HG02852 (cell line): ENCODE results near the gene UBQLN4.
"Not testable (repeated sequence)": the region's sequence is repeated elsewhere in the genome, so short reads cannot be mapped to it uniquely, and the experiment has no call there.

ENCODE experiments used
- ATAC-seq: cut with Tn5 transposase; IDR thresholded peaks from one replicate; pipeline ENCODE4 v1.9.1; 2021; ENCODE audit warnings: mild to moderate bottlenecking, moderate library complexity; ENCODE audit not compliant: unreplicated experiment

UBQLN4 gene

DNA sequence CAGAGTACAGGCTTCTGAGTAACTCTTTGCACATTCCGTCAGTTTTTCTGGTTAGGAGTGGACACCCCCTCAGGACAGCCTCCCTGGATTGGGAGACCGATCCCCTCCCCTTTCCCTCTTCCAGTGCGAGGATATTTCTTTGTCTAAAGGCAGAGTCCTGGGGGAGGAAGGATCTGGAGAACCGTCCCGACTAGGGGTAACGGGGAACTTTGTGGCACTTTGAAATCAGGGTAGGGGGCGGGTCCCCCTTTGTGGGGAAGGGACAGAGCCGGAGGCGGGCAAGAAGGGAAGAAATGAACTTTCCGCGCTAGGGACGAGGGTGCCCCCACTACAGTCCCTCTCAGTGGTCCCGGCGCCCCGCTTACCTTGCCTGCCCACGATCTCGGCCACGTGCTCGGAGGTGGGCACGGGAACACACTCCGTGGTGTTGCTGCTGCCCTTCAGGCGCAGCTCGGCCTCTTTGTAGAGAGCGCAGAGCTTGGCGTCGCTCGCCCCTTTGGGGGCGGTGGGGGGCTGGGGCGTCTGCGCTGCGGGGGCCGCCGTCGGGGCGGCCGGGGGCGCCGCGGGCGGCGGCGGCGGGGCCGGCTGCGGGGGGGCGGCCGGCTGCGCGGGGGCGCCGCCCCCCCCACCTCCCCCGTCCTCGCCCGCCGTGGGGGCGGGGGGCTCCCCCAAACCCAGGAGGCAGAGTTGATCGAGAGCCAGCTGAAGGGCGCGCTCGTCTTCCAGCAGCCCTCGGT is 27.8 kb upstream of the UBQLN4 start:
- no peak for ATAC-seq

- no peak for ATAC-seq
These were observed 27.2 kb upstream of the UBQLN4 start for GRCh38 chr1:156080863-156081179.

DNA sequence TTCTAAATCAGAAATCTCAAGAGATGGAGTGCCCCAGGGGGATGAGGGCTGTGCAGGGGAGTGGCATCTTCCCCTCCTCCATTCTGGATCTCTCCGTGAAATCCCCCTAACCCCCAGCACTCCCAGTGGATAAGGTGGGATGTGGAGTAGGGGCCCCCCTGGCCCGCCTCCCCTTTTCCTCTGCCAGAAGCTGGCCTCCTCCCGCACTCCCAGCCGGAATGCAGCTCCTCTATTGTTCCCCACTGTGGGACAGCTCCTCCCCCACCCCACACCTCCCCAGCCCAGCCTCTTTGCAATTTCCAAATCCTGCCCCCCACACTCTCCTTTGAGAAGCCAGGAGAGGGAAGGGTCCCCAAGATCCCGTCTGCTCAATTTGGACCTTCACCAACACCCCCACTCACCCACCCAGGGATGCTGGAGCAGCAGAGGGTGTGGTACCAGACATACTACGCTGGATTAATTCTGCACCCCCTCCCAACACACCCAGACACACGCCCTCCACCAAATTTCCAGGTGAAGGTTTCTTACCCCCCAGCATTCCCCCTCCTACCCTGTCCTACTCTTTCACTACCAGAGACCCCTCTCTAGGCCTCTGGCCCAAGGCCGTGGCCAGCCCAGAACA is 26.8 kb upstream of the UBQLN4 start:
- ATAC-seq, result no peak

- ATAC-seq, result no peak
These were observed 26.2 kb upstream of the UBQLN4 start for GRCh38 chr1:156079762-156080161.

- no peak for ATAC-seq
These were observed 25.1 kb upstream of the UBQLN4 start for GRCh38 chr1:156078728-156079127.

DNA sequence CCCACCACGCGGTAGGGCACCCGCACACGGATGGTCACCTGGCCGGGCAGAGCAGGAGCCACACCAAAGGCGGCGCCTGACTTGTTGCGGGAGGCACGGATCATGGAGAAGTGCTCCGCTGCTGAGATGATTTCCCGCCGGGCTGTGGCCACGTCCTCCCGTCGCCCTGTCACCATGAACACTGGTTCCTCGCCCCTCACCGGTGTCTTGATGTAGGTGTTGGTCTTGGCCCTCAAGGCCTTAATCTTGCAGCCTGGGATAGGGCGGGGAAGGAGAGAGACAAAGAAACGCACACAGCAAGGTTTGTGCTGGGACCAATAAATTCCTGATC is 23.8 kb upstream of the UBQLN4 start:
- ATAC-seq, result no peak

DNA sequence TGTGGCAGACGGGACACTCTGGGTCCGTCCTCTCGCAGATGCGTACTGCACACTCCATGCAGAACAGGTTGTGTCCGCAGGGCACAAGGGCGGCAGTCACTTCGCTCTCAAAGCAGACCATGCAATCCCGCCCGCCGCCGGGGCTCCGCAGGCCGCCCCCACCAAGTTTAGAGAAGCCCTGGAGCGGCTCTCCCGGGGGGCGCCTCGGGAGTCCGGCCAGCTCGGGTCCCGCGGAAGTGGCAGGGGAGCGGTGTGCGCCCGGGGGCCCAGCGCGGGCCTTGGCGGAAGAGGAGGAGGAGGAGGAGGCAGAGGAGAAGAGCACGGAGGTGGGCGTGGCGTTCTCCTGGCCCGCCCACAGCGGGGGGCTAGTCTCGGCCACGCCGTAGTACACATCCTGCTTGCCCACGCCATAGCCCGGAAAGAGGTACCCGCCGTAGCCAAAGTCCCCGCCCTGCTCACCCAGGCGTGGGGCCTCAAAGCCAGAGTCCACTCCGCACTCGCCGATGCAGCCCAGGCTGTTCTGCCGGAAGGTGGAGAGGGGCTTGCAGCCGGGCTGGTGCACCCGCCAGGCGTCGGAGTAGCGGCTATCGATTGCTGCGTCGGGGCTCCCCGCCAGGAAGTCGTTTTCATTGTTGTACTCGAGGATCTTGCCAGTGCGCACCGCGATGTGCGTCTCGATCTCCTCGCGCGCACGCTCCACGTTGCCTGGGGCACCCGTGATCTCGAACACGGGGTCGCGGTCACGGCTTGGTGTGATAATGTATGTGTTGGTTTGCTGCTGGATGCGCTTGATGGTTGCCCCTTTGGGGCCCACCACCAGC is 23.2 kb upstream of the UBQLN4 start:
- no peak for ATAC-seq

GRCh38 chr1:156075775-156076204 is 22.2 kb upstream of the UBQLN4 start:
- no peak for ATAC-seq

- no peak for ATAC-seq
These were observed 21.6 kb upstream of the UBQLN4 start for GRCh38 chr1:156075162-156075561.

DNA sequence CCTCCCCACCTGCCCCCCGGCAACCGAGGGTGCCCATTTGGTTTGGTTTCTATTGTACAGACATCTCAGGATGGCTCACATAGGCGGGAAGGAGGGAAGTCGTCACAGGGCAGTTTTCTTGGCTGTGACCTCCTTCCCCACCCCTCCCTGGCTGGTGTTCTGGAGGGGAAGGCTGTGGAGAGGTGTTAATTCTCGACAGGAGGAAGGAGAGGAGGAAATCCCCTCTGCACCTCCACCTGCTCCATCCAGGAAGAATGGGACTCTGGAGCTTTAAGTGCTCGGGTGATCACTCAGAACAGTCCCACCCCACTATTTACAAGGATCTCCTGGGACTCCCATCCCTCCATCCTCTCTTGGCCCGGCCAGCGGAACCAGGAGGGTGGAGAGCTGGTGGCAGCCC is 21.1 kb upstream of the UBQLN4 start:
- ATAC-seq, result no peak

- no peak for ATAC-seq
These were observed 20.1 kb upstream of the UBQLN4 start for GRCh38 chr1:156073740-156074139.

DNA sequence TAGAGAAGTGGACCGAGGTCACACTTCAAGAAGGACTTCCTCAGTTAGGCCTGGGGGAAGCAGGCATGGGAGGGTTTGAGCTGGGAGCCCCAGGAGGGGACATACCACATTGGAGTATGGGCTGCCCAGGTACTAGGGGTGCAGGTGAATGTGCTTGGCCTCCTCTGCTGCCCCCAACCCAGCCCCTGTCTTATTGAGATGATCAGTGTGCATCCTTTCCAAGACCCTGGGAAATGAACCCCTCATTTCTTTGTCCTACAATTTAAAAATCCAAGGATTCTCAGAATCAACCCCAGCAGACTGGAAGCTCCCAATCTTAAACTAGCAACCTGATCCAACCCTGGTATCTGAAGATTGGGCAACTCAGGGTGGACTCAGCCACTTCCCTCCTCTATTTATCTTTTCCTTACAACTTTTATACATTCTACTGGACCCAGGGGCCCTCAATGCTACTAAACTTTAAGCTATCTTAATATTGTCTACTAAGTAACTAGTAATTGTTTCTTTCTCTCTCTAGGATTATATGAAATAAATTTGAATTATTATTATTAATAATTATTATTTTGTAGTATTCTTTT is 19.6 kb upstream of the UBQLN4 start:
- no peak for ATAC-seq

DNA sequence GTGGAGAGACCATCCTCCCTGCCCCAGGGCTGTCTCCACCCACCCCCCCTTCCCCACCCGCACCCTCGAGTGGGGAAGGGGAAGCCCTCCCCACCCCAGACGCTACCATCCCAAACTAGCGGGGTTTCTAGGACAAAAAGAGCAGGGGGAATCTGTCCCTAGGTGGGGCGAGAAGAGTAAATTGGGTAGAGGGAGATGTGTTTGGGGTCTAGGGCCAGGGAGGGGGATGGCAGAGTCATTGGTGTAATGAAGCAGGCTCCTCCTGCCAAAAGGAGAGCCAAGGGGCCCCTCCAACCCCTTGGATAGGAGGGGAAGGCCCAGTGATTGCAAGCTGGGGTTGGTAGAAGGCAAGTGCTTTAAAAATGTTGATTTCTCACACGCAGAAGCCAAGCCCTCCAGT is 18.7 kb upstream of the UBQLN4 start:
- ATAC-seq, result no peak

GRCh38 chr1:156071332-156071816 is 17.8 kb upstream of the UBQLN4 start:
- ATAC-seq, result not testable (repeated sequence)

DNA sequence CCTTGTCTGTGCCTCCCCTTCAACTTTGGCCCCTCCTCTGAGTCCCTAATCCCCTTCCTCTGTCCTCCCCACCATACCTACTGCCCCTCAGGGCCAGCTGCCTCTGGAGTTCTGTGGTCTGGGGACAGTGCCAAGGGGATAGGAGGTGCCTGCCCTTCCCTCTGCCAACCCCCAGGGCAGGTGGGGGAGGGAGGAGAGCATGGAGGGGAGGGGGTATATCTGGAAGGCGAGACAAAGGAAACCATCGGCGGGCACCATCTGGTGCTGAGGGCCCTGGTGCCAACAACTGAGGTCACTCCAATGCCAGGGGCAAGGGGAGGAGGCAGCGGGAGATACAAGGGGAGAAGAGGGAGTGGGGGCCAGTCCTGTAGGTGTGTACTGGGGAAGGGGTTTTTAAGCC is 16.9 kb upstream of the UBQLN4 start:
- ATAC-seq, result no peak

GRCh38 chr1:156069490-156070455 is 16.2 kb upstream of the UBQLN4 start:
- ATAC-seq, result no peak

GRCh38 chr1:156067262-156067661 is 13.7 kb upstream of the UBQLN4 start:
- ATAC-seq, result no peak

DNA sequence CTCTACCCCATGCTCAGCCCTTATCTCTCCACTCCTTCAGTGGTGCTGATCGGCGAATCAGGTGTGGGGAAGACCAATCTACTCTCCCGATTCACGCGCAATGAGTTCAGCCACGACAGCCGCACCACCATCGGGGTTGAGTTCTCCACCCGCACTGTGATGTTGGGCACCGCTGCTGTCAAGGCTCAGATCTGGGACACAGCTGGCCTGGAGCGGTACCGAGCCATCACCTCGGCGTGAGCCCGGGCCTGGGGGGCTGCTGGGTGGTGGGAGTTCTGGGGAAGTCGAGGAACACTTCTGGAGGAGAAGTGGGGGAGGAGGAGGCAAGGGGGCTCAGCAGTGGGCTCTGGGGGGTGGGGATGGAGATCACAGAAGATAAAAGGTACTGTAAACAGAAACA is 12.3 kb upstream of the UBQLN4 start:
- ATAC-seq, result no peak

- ATAC-seq, result no peak
These were observed 11.6 kb upstream of the UBQLN4 start for GRCh38 chr1:156065212-156065611.

GRCh38 chr1:156064615-156065014 is 11.0 kb upstream of the UBQLN4 start:
- ATAC-seq, result no peak

DNA sequence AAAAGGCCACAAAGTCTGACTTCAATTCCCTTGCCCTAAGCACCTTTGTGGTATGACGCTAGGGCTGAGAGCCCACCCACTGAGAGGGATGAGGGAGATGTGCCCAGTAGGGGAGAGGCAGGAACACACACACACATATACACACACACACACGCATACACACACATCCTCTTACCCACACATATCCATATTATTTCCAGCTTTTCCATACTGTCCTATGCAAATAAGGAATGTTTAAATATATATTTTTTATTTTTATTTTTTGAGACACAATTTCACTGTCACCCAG is 10.3 kb upstream of the UBQLN4 start:
- ATAC-seq, result no peak
